Stimulated activated CD4-positive, alpha-beta T cell treated with anti-CD3 and anti-CD28 coated beads, Interleukin-15, amount 100 ng/mL, for 1 hour (primary cell): Measurements from ENCODE around the gene CD82.
"Not testable (repeated sequence)": the region's sequence is repeated elsewhere in the genome, so short reads cannot be mapped to it uniquely, and the experiment has no call there.

Source experiments
- DNase-seq, 2 donors: peaks; one replicate each; pipeline ENCODE4 v3.0.0-alpha.2; 2020; ENCODE audit warnings: low read depth in 1 of 2, low spot score in 1 of 2

CD82 gene

DNA sequence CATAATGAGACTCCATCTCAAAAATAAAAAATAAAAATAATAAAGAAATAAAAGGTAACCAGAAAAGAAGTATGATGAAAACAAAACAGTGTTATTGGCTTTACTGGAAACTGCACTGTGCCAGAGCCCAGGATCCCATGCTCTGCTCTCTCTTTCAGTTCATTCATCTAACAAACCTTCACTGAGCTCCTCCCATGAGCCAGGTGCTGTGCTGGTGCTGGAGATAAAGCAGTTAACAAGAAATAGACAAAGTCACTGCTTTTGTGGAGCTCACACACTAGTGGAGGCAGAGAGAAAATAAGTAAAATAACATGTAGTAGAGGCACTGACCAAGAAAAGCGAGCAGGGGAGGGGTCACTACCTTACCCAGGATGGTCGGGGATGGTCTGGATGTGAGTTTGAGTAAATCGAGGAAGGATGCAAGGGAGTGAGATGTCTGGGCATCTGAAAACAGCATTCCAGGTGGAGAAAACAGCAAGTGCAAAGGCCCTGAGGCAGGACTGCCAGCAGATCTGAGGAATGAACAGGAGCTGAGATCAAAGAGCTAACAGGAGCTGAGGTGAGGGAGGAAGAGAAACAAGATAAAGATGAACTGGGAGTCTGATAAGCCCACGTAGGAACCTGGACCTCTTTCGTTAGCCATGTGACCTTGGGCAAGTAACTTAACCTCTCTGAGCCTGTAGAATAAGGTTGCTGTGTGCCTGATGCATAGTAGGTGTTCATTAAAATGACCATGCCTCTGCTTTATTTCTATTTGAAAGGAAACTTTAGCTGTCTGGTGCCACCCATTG is 31.3 kb upstream of the CD82 start:
- no peak for DNase-seq

DNA sequence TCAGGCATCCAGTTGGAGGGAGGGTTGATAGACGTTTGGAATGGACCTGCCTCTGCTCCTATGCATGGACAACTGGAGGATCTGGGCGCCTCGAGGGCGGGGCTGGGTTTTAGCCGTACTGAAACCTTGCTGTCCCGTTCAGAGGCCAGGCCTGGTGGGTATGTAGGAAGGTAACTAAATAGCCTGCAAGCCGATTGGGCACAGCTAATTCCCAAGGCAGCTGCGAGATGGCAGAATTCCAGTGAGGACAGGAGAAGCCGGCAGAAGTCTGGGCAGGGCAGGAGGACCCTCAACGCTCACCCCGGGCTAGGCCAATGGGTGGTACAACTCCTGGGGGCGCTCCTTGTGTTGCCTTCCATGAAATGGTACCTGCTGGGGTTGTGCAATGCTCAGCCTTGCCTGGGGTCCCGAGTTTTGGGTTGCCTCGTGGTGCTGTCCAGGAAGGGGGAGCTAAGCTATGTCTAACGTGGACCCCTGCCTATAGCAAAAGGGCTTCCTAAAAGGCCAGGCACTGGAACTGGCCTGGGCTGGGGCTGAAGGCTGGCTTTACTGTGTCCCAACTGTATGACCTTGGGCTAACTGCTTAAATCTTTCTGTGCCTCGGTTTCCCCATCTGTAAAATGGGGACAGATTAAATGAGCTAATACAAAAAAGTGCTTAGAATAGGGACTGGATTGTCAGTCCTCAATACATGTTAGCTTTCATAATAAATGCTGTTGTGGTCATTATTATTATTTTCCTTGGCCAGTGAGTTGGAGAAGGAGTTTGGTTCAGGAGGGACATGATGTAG is 30.1 kb upstream of the CD82 start:
- no peak for DNase-seq

DNA sequence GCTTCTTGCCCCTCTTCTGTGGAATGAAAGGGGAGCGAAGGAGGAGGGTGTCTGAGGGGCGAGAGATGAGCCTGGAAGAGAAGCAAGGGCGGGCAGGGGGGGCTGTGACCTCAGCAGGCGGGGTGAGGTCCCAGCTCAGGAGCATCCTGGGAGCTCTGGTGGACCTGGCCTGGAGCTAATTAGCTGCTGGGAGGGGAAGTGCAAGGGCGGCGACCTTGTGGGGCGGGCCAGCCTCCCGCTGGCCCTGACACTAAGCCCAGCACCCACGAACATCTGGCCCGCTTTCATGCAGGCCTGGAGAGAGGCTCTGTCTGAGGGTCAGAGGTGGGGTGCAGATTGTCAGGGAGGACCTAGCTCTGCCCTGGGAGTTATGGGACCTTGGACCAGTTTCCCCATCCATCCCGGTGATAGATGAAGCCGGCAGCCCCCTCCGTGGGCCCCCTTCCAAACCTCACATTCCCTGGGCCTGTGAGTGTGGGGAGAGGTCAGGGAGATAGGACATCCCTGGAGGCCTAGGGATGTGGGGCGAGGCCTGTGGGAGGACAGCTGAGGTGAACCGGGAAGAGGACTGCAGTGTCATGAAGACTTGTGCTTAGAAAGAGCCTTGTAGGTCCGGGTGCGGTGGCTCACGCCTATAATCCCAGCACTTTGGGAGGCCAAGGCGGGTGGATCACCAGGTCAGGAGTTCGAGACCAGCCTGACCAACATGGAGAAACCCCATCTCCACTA is 28.5 kb upstream of the CD82 start:
- DNase-seq, result no peak

DNA sequence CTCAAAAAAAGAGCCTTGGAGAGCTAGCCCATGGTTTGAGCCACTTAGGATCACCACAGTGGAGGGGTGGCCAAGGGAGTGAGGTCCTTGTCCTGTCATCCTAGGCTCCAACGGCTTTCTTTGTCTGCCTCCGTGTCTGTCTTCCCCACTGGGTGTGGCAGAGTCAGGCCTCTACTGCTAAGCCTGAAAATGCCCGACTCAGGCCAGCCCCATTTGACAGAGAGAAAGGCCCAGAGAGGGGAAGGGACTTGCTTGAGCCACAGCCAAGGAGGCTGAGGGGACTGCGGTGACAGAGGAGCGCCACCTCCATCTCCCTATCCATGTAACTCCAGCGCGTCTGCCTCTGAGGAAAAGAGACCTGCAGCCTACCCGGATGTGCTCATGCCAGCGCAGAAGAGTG is 27.8 kb upstream of the CD82 start:
- no peak for DNase-seq

DNA sequence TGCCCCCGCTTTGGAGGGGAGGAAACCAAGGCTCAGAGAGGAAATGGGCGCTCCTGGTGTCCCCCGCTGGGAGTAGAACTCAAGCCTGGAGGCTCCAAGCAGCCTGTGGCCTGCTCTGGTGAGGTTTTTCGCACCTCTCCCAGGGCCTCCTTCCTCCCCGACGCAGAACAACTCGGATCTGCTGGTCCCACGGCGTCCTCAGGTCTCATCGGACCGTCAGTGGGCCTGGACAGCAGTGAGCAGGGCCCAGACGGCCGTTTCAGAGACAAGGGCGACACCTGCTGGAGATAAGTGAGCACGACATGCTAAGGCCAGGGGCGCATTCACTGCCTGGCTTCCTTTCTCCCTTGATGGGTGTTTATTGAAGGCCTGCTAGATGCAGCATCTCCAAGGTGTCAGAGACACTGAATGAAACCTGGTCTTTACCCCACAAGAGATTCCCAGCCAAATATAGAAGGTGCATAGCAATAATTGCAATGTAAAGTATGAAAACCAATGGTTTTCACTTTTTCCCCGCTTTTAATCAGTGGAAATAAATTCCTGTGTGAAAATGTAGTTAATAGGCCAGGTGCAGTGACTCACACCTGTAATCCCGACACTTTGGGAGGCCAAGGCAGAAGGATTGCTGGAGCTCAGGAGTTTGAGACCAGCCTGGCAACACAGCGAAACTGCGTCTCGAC is 26.9 kb upstream of the CD82 start:
- DNase-seq, result peak; percentile 43 to 55

DNA sequence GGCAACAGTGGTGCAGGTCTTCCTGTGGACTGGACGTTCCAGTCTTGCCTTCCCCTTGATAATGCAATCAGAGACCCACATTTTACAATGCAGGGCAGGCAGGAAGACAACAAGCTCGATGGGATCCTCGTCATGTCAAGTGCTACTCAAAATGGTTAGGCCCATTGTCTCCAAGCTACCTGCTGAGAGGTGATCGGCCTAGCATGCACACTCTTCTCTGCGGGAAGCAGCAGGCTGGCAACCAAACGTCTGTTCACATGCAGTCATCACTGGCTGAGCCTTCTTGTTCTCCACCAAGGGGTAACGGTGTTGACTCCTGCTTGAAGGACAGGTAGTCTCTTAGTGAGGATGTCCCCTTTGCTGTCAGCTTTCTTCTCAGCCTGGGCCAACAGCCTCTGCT is 25.5 kb upstream of the CD82 start:
- DNase-seq, result no peak

DNA sequence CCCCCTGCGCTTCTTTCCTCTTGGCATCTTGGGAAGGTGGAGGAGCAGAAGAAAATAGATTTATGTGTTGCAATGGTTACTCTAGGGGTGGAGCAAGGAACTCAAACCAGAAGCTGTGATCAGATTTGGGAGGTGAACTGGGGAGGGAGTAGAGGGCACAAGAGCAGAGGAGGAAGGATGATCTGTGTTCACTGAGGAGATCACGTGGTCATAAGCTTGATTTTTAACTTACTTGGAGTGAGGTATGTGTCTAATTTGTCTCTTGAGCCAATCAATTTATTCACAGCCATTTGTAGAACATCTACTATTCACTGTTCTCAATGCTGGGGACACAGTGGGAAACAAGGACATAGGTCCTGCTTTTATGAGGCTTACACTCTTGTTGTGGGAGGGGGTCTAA is 24.8 kb upstream of the CD82 start:
- no peak for DNase-seq

DNA sequence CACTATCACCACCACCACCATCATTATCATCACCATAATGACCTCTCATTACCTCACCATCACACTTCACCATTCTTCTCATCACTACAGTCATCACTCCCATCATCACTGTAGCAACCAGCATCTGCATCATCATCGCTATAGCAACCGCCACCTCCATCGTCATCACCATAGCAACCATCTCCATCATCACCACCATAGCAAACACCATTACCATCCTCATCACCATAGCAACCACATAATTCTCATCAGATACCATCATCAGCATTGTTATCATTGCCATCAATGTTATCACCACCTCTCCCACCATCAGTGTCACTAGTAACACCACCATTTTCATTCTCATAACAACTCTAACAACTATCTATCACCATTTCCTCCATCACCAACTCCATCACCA is 23.1 kb upstream of the CD82 start:
- no peak for DNase-seq

DNA sequence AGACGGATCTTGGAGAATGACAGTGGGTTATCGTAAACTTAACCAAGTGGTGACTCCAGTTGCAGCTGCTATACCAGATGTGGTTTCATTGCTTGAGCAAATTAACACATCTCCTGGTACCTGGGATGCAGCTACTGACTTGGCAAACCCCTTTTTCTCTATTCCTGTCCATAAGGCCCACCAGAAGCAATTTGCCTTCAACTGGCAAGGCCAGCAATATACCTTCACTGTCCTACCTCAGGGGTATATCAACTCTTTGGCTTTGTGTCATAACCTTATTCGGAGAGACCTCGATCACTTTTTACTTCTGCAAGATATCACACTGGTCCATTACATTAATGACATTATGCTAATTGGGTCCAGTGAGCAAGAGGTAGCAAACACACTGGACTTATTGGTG is 18.5 kb upstream of the CD82 start:
- not testable (repeated sequence) for DNase-seq

DNA sequence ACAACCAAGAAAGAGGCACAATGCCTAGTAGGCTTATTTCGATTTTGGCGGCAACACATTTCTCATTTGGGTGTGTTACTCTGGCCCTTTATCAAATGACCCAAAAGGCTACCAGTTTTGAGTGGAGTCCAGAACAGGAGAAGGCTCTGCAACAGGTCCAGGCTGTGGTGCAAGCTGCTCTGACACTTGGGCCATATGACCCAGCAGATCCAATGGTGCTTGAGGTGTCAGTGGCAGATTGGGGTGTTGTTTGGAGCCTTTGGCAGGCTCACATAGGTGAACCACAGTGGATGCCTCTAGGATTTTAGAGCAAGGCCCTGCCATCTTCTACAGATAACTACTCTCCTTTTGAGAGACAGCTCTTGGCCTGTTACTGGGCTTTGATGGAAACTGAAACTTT is 17.9 kb upstream of the CD82 start:
- DNase-seq, result not testable (repeated sequence)

DNA sequence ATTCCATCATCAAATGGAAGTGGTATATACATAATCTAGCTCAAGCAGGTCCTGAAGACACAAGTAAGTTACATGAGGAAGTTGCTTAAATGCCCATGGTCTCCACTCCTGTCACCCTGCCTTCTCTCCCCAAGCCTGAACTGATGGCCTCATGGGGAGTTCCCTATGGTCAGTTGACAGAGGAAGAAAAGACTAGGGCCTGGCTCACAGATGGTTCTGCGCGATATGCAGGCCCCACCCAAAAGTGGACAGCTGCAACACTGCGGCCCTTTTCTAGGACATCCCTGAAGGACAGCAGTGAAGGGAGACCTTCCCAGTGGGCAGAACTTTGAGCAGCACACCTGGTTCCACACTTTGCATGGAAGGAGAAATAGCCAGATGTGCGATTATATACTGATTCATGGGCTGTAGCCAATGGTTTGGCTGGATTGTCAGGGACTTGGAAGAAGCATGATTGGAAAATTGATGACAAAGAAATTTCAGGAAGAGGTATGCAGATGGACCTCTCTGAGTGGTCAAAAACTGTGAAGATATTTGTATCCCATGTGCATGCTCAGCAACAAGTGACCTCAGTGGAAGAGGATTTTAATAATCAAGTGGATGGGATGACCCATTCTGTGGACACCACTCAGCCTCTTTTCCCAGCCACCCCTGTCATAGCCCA is 17.3 kb upstream of the CD82 start:
- DNase-seq, result no peak

DNA sequence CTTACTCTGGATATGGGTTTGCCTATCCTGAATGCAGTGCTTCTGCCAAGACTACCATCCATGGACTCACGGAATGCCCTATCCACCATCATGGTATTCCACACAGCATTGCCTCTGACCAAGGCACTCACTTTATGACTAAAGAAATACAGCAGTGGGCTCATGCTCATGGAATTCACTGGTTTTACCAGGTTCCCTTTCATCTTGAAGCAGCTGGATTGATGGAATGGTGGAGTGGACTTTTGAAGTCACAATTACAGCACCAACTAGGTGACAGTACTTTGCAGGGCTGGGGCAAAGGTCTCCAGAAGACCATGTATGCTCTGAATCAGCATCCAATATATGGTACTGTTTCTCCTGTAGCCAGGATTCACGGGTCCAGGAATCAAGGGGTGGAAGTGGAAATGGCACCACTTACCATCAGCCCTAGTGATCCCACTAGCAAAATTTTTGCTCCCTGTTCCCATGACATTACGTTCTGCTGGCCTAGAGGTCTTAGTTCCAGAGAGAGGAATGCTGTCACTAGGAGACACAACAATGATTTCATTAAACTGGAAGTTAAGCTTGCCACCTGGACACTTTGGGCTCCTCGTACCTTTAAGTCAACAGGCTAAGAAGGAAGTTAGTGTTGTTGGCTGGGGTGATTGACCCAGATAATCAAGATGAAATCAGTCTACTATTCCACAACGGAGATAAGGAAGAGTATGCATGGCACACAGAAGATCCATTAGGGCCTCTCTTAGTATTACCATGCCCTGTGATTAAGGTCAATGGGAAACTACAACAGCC is 16.3 kb upstream of the CD82 start:
- DNase-seq, result not testable (repeated sequence)

DNA sequence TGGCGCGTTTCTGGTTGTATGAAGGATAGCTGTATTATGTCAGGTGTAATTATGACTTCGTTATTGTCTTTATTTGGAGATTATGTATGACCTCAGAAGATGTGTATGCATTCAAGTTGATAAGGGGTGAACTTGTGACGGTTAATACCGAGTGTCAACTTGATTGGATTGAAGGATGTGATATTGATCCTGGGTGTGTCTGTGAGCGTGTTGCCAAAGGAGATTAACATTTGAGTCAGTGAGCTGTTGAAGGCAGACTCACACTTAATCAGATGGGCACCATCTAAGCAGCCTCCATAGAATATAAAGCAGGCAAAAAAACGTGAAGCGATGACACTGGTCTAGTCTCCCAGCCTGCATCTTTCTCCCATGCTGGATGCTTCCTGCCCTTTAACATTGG is 15.3 kb upstream of the CD82 start:
- no peak for DNase-seq

DNA sequence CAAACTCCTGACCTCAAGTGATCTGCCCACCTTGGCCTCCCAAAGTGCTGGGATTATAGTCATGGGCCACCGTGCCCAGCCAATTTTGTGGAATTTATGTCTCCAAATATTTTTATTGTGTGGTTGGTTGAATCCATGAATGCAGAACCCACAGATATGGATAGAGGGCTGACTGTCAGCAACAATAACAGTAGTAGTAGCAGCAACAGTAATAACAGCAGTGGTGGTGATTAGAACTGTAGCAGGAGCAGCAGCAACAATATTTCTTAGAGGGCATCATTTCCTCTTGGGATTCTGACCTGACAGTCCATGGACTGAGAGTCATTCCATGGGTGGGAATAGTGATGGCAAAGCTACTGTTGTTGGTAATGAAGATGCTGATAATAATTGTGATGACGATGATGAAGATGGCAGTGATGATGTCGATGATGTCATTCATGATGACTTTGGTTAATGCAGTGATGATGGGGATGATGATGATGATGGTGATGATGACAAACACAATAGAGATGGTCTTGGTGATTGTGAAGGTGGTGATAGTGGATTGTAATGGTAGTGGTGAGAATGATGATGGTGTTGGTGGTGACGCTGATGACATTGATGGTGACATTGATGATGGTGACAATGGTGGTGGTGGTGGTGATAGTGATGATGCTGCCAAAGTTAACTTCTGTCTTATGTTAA is 13.9 kb upstream of the CD82 start:
- DNase-seq, result no peak

DNA sequence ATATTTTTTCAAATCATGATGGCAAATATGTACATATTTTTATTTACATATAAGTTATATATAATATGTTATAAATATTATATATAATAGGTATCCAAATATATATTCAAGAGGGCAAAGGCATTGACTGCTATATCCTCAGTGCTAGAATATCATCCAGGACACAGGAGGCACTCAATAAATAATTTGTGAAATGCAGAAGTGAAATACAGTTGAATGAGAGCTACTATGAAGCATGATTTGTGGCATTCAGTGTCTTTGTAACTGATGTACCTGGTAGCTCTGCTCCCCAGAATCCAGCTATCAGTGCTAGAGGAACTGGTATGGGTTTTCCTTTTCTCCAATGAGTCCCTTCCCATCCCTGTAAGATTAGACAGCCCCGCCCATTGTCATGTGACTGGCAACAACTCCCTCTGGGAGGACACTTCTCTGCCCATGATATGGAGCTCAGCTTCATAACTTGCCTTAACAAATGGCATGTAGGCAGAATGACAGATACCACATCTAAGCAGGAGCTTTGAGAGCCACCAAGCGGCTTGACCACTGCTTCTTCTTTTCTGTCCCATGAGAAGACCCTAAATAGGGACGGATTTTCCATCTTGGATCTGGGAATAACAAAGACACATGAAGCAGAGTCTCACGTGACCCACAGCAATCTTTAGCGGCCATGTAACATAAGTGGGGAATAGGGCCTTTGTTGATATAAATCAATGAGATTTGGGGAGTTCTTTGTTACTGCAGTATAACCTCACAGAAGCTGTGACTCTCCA is 10.2 kb upstream of the CD82 start:
- no peak for DNase-seq

DNA sequence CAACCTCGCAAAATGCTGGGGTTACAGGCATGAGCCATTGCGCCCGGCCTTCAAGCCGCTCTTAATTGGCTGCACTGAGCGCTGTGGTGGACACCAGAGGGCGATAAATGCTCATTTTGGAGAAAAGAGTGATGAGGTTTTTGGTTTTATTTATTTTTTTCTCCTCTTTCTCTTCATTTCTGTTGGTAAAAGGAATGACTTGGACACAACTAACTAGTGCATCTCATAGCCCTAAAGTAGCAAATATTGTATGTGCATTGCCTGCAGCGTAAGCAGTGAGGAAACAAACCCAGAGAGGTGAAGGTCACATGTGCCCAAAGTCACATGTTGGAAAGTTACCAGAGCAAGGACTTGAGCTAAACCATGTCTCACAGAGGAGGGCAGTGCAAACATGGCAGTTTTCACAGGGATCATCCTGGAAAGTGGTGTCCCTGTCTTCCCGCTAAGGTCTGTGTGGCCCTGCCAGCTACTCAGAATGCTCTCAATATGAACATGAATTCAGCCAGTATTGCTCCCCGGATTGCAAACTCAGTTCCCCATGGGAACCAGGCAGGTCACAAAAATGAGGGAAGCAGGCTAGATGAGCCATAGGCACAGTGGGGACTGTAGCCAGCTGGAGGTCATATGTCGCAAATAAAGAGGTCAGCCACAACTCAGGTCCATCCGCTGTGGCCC is 8.6 kb upstream of the CD82 start:
- peak; percentile 34 to 53 for DNase-seq

DNA sequence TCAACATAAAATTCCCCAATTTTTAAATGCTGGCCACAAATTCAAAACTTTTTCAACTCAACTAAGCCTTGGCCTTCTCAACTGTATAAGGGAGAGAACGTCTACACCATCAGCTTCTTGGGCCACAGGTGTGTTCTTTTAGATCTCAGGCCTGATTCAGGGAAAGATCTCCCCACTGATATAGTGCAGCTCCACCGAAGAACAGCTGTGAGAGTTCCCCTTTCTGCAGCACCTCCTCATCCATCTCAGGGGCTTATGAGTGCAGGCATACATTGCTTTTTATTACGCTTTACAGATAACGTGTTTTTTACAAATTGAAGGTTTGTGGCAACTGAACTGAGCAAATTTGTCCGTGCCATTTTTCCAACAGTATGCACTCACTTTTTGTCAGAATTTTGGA is 8.0 kb upstream of the CD82 start:
- DNase-seq, result no peak
